Measurements from ENCODE around the gene TULP4. TPM values are rescaled to one million over a fixed set of nuclear protein-coding genes. Genes with fewer than 3 reads are reported as not detected.

TULP4 gene
- total and polyA plus RNA-seq, 2 donors (not counting 1 experiment from before 2014, with no cell fraction given) = 12.0 to 90.0 TPM

GRCh38 chr6:158505194-158505593 is 192.9 kb downstream of the TULP4 start:
- Histone ChIP-seq H4K20me1 (ENCODE audit: control insufficient read depth, insufficient read depth, low read length, poor library complexity, severe bottlenecking) (no peaks in the 10 kb centered on the region), H3K27ac (ENCODE audit: low read length in 2 of 2) (no peak overlapping the region), H3K4me1 (ENCODE audit: control insufficient read depth in 2 of 2, insufficient read depth in 2 of 2, low read length in 2 of 2) (no peaks in the 10 kb centered on the region), H3K4me2 (replicated peaks; ENCODE audit: low read depth, low read length, poor library complexity, severe bottlenecking) (no peak overlapping the region), H3K27me3 (replicated peaks in 1 of 4; ENCODE audit: control extremely low read depth in 1 of 4, control insufficient read depth in 3 of 4, insufficient read depth in 4 of 4, low read length in 3 of 4) (no peaks in the 10 kb centered on the region), H3K9ac (ENCODE audit: low read length) (no peak overlapping the region), H3K4me3 (ENCODE audit: control extremely low read depth in 1 of 5, extremely low read depth in 1 of 5, insufficient read depth in 1 of 5, low read depth in 2 of 5, low read length in 4 of 5) (no peak overlapping the region), H2AFZ (ENCODE audit: insufficient read depth, low read depth, low read length, poor library complexity, severe bottlenecking) (no peak overlapping the region), H3K36me3 (replicated peaks in 1 of 2; ENCODE audit: control extremely low read depth in 1 of 2, control insufficient read depth in 1 of 2, extremely low read depth in 1 of 2, insufficient read depth in 2 of 2, low read length in 1 of 2) (peaks cover 0 to 26% of the 10 kb centered on the region in 2 experiments), H3K9me3 (ENCODE audit: control extremely low read depth in 1 of 3, control insufficient read depth in 2 of 3, insufficient read depth in 1 of 3, low read length in 2 of 3) (peaks cover 0 to 9% (median 0%) of the 10 kb centered on the region in 3 donors), H3K79me2 (ENCODE audit: control insufficient read depth, insufficient read depth, low read length) (no peaks in the 10 kb centered on the region)
- intact Hi-C loops (cut with micrococcal nuclease) = no loop called here
- WGBS (ENCODE audit: insufficient coverage) = 98% methylated on average over 10 of the region's 13 CpGs
- Mint-ChIP-seq H3K27me3 (no peaks in the 10 kb centered on the region), H3K9me3 (ENCODE audit: insufficient read depth) (no peaks in the 10 kb centered on the region), H3K4me3 (no peak overlapping the region), H3K4me1 (peaks cover 6% of the 10 kb centered on the region), H3K27ac (peak overlapping the region; percentile 8)
- CTCF ChIA-PET = interaction anchor here (1.2 kb wide), 1 partner anchor 13 kb away, joined by 3 read pairs; no protein-coding TSS in a partner anchor
- POLR2A ChIA-PET = no interaction called here
- no peak for TF ChIP-seq CTCF (IDR thresholded peaks at IDR 0.05)
- no peak for TF ChIP-seq EZH2 (IDR thresholded peaks at IDR 0.05; ENCODE audit: borderline replicate concordance, insufficient read depth, low read depth, low read length, poor library complexity, severe bottlenecking)
- ATAC-seq (ENCODE audit: low read depth) = no peak
- no peak for DNase-seq

GRCh38 chr6:158506601-158507000 is 194.3 kb downstream of the TULP4 start:
- intact Hi-C loops (cut with micrococcal nuclease) = no loop called here
- no peak overlapping the region for H3K27ac Mint-ChIP-seq
- Histone ChIP-seq H3K27me3 (replicated peaks in 1 of 4; ENCODE audit: control extremely low read depth in 1 of 4, control insufficient read depth in 3 of 4, insufficient read depth in 4 of 4, low read length in 3 of 4) (no peaks in the 10 kb centered on the region), H3K36me3 (replicated peaks in 1 of 2; ENCODE audit: control extremely low read depth in 1 of 2, control insufficient read depth in 1 of 2, extremely low read depth in 1 of 2, insufficient read depth in 2 of 2, low read length in 1 of 2) (peaks cover 0 to 14% of the 10 kb centered on the region in 2 experiments), H2AFZ (ENCODE audit: insufficient read depth, low read depth, low read length, poor library complexity, severe bottlenecking) (no peak overlapping the region), H3K4me3 (ENCODE audit: control extremely low read depth in 1 of 5, extremely low read depth in 1 of 5, insufficient read depth in 1 of 5, low read depth in 2 of 5, low read length in 4 of 5) (no peak overlapping the region), H3K79me2 (ENCODE audit: control insufficient read depth, insufficient read depth, low read length) (no peaks in the 10 kb centered on the region), H4K20me1 (ENCODE audit: control insufficient read depth, insufficient read depth, low read length, poor library complexity, severe bottlenecking) (no peaks in the 10 kb centered on the region), H3K4me2 (replicated peaks; ENCODE audit: low read depth, low read length, poor library complexity, severe bottlenecking) (no peak overlapping the region), H3K9ac (ENCODE audit: low read length) (no peak overlapping the region), H3K4me1 (ENCODE audit: control insufficient read depth in 2 of 2, insufficient read depth in 2 of 2, low read length in 2 of 2) (no peaks in the 10 kb centered on the region), H3K27ac (ENCODE audit: low read length in 2 of 2) (no peak overlapping the region), H3K9me3 (ENCODE audit: control extremely low read depth in 1 of 3, control insufficient read depth in 2 of 3, insufficient read depth in 1 of 3, low read length in 2 of 3) (peaks cover 0 to 9% (median 0%) of the 10 kb centered on the region in 3 donors)
- CTCF ChIA-PET = no interaction called here
- ATAC-seq (ENCODE audit: low read depth) = no peak
- no peaks in the 10 kb centered on the region for H3K27me3 Mint-ChIP-seq
- no peak for DNase-seq
- TF ChIP-seq EZH2 (IDR thresholded peaks at IDR 0.05; ENCODE audit: borderline replicate concordance, insufficient read depth, low read depth, low read length, poor library complexity, severe bottlenecking) = no peak
- no peak for TF ChIP-seq CTCF (IDR thresholded peaks at IDR 0.05)
- H3K4me1 Mint-ChIP-seq = peaks cover 6% of the 10 kb centered on the region
- H3K9me3 Mint-ChIP-seq (ENCODE audit: insufficient read depth) = no peaks in the 10 kb centered on the region
- POLR2A ChIA-PET = no interaction called here
- no peak overlapping the region for H3K4me3 Mint-ChIP-seq
- WGBS (ENCODE audit: insufficient coverage) = 100% methylated on average over 6 of the region's 10 CpGs
